ENCODE data around the gene ADISSP. TPM values are rescaled to one million over a fixed set of nuclear protein-coding genes. Genes with fewer than 3 reads are reported as not detected.

ADISSP gene
- total and polyA plus RNA-seq, 2 of the 13 experiments (the other 11 are each of a cell fraction or from before 2014, with no cell fraction given), result 38.3 to 90.6 TPM

DNA sequence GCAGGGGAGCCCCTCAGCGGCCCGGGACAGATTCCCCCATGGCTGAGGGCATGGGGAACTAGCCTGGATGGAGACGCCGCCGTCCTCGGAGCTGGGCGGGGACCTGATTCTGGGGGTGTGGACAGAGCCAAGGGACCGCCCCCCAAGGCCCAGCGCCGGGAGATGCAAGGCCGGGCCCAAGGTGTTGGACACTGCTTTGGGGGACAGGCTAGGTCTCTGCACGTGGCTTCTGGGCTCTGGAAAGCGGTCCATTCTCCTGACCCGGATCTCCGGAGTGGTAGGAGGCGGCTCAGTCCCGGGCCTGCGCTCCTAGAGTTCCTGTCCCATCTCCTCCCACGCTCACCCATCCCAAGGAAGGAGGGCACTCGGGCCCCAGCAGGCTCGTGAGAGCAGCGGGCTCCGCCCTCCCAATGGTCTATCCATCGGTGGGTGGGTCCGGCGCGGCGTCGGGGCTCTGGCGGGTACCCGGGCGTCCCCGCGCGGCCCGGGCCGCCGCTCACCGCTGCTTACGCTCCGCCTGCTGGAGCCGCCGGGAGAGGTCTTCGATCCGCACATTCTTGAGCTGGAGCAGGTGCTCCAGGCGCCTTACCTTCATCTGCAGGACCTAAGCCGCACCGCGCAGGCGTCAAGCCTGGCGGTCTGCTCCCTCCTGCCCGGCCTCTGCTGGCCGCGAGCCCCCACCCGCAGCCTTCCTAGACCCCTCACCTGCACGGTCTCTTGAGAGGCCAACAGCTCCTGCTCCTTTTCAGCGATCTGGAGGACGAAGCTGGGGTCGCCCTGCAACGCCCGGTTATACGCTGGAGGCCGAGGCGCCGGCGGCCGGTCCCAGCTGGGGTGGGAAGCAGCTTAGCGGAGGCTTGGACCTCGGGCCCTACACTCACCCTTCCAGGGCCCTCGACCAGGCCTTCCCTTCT is 10.4 kb upstream of the ADISSP start (continued):
- TF ChIP-seq, protein P1, sequence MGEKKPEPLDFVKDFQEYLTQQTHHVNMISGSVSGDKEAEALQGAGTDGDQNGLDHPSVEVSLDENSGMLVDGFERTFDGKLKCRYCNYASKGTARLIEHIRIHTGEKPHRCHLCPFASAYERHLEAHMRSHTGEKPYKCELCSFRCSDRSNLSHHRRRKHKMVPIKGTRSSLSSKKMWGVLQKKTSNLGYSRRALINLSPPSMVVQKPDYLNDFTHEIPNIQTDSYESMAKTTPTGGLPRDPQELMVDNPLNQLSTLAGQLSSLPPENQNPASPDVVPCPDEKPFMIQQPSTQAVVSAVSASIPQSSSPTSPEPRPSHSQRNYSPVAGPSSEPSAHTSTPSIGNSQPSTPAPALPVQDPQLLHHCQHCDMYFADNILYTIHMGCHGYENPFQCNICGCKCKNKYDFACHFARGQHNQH (CRISPR knock-in tag; IDR thresholded peaks at IDR 0.05), result no peak
- TF ChIP-seq YY1 (IDR thresholded peaks at IDR 0.05; ENCODE audit: insufficient read depth, insufficient replicate concordance, low read depth, low read length), result peak; percentile 28
- TF ChIP-seq CHD2 (IDR thresholded peaks at IDR 0.05; ENCODE audit: low read depth, low read length), result no peak
- TF ChIP-seq TCF7L2 (IDR thresholded peaks at IDR 0.05; ENCODE audit: low read depth, low read length), result no peak
- TF ChIP-seq, protein P2, sequence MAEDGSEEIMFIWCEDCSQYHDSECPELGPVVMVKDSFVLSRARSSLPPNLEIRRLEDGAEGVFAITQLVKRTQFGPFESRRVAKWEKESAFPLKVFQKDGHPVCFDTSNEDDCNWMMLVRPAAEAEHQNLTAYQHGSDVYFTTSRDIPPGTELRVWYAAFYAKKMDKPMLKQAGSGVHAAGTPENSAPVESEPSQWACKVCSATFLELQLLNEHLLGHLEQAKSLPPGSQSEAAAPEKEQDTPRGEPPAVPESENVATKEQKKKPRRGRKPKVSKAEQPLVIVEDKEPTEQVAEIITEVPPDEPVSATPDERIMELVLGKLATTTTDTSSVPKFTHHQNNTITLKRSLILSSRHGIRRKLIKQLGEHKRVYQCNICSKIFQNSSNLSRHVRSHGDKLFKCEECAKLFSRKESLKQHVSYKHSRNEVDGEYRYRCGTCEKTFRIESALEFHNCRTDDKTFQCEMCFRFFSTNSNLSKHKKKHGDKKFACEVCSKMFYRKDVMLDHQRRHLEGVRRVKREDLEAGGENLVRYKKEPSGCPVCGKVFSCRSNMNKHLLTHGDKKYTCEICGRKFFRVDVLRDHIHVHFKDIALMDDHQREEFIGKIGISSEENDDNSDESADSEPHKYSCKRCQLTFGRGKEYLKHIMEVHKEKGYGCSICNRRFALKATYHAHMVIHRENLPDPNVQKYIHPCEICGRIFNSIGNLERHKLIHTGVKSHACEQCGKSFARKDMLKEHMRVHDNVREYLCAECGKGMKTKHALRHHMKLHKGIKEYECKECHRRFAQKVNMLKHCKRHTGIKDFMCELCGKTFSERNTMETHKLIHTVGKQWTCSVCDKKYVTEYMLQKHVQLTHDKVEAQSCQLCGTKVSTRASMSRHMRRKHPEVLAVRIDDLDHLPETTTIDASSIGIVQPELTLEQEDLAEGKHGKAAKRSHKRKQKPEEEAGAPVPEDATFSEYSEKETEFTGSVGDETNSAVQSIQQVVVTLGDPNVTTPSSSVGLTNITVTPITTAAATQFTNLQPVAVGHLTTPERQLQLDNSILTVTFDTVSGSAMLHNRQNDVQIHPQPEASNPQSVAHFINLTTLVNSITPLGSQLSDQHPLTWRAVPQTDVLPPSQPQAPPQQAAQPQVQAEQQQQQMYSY (CRISPR knock-in tag; IDR thresholded peaks at IDR 0.05), result 0 out of 2 replicates have a peak, but pooled peaks have one; percentile 43
- TF ChIP-seq ZNF382 (CRISPR knock-in tag; IDR thresholded peaks at IDR 0.05; ENCODE audit: borderline replicate concordance), result no peak
- TF ChIP-seq RBFOX2 (IDR thresholded peaks at IDR 0.05; ENCODE audit: low read depth, low read length), result peak; percentile 43; the same call in 1 of the 2 replicates
- TF ChIP-seq KLF16 (CRISPR knock-in tag; IDR thresholded peaks at IDR 0.05), result no peak
- no peak for TF ChIP-seq ZNF33A (CRISPR knock-in tag; IDR thresholded peaks at IDR 0.05; ENCODE audit: borderline replicate concordance)
- TF ChIP-seq XBP1 (CRISPR knock-in tag; IDR thresholded peaks at IDR 0.05), result no peak
- no peak; the same call in 1 of the 2 replicates for TF ChIP-seq SAP130 (CRISPR knock-in tag; IDR thresholded peaks at IDR 0.05; ENCODE audit: low read depth)
- peak; percentile 57; the same call in 1 of the 2 replicates for TF ChIP-seq GABPB1 (CRISPR knock-in tag; IDR thresholded peaks at IDR 0.05)
- 0 out of 2 replicates have a peak, but pooled peaks have one; percentile 51 for TF ChIP-seq ZNF761 (CRISPR knock-in tag; conservative IDR thresholded peaks at IDR 0.05)
- no peak for TF ChIP-seq ZBTB1 (CRISPR knock-in tag; IDR thresholded peaks at IDR 0.05; ENCODE audit: borderline replicate concordance)
- TF ChIP-seq, protein P3, sequence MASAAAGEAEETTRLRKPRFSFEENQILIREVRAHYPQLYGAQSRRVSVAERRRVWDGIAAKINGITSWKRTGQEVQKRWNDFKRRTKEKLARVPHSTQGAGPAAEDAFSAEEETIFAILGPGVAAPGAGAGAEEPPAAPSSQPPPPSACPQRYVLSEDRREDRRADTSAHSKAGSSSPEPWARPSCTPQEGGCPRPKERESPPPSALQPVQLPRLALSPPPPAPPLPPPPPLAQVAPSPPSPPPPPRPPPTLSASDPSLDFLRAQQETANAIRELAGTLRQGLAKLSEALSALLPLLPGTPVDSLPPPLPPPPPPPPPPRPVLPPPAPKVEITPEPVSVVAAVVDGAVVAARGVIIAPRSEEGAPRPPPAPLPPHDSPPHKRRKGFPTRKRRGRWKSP (CRISPR knock-in tag; IDR thresholded peaks at IDR 0.05), result no peak
- 0 out of 2 replicates have a peak, but pooled peaks have one; percentile 80 for TF ChIP-seq ZNF720 (CRISPR knock-in tag; IDR thresholded peaks at IDR 0.05)
- no peak for TF ChIP-seq NPAS2 (CRISPR knock-in tag; IDR thresholded peaks at IDR 0.05; ENCODE audit: borderline replicate concordance)
- TF ChIP-seq, protein P4, sequence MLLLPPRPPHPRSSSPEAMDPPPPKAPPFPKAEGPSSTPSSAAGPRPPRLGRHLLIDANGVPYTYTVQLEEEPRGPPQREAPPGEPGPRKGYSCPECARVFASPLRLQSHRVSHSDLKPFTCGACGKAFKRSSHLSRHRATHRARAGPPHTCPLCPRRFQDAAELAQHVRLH (CRISPR knock-in tag; IDR thresholded peaks at IDR 0.05; ENCODE audit: borderline replicate concordance, low read depth), result no peak
- peak; percentile 47; the same call in 1 of the 2 replicates for TF ChIP-seq ZNF230 (CRISPR knock-in tag; IDR thresholded peaks at IDR 0.05)
- 0 out of 2 replicates have a peak, but pooled peaks have one; percentile 24 for TF ChIP-seq ISL2 (CRISPR knock-in tag; IDR thresholded peaks at IDR 0.05)
- no peak for TF ChIP-seq ATF1 (CRISPR knock-in tag; IDR thresholded peaks at IDR 0.05)
- no peak for TF ChIP-seq ZNF451 (CRISPR knock-in tag; IDR thresholded peaks at IDR 0.05)

Measured in HepG2 (cell line).